ENCODE results near the gene RMRP.

GRCh38 chr9:35703906-35704672, 46.3 kb upstream of the RMRP start:
- TF ChIP-seq CTCF (IDR thresholded peaks at IDR 0.05; ENCODE audit: low read depth, low read length) (no peak), EZH2phosphoT487 (IDR thresholded peaks at IDR 0.05; ENCODE audit: low read depth) (no peak)

Data from OCI-LY3 (cell line).